GM10266 (cell line): Measurements from ENCODE around the gene TSPAN14.

Experiments used
- DNase-seq: peaks from one replicate; pipeline ENCODE4 v3.0.0; 2012; ENCODE audit errors: extremely low spot score
- TF ChIP-seq, protein P1 (sequence below): IDR thresholded peaks from 2 replicates; pipeline ENCODE4 v1.5.1; 2012; ENCODE audit warnings: mild to moderate bottlenecking, low read depth; ENCODE audit not compliant: control insufficient read depth, insufficient read depth; ENCODE audit errors: missing control alignments

Gene TSPAN14

GRCh38 chr10:80486785-80487420 is 32.8 kb downstream of the TSPAN14 start:
- TF ChIP-seq, protein P1, sequence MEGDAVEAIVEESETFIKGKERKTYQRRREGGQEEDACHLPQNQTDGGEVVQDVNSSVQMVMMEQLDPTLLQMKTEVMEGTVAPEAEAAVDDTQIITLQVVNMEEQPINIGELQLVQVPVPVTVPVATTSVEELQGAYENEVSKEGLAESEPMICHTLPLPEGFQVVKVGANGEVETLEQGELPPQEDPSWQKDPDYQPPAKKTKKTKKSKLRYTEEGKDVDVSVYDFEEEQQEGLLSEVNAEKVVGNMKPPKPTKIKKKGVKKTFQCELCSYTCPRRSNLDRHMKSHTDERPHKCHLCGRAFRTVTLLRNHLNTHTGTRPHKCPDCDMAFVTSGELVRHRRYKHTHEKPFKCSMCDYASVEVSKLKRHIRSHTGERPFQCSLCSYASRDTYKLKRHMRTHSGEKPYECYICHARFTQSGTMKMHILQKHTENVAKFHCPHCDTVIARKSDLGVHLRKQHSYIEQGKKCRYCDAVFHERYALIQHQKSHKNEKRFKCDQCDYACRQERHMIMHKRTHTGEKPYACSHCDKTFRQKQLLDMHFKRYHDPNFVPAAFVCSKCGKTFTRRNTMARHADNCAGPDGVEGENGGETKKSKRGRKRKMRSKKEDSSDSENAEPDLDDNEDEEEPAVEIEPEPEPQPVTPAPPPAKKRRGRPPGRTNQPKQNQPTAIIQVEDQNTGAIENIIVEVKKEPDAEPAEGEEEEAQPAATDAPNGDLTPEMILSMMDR, result no peak
- no peak for DNase-seq

DNA sequence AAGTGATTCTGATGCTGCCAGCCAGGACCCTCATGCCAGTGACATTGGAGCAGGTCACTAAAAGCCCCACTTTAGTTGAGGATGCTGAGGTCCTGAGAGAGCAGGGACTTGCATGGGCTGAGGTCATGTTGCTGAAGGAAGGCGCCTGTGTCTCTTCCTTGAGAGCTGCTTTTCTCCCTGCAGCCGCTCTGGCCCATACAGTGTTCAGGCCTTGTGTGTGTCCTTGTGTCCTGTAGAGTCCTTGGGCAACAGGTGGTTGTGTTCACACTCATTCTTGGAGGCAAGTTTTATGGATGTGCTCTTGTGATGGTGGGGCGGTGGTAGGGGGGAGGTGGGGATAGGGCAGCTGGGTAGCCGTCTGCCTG is 33.3 kb downstream of the TSPAN14 start:
- TF ChIP-seq, protein P1, result no peak
- no peak for DNase-seq

DNA sequence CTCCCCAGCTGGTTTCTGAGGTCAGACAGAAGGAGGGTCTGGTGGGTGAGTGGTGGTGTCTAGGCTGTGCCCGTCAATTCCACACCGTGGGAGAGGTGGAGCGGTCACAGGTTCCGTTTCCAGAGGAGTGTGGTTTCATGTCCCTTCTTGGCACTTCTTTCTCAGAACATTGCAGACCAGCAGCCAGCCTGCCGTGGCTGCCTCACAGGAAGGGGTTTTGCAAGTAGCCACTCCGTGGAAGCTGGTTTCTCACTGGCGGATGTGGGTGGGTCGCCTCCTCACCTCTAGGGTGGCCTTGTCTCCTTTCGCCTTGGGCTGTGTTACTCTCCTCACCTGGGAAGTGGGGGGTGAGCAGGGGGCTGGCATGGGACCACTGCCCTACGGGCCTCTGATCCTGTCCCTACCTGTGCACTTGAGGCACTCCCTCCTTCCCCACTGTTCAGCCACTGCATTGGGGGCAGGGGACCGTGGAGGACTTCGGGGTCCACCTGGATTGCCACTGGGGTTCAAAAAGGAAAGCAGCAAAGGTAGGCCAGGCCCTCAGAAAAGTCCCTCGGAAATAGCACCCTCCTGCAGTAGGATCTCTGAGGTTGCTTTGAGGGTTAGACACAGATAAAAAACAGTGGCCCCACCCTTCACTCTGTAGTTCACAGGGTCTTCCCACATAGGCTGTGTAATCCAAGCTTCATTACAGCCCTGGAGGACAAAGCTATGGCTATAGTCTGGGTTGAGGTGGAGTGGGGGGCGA is 33.9 kb downstream of the TSPAN14 start:
- DNase-seq, result no peak
- TF ChIP-seq, protein P1, result no peak

- TF ChIP-seq, protein P1, result no peak
- DNase-seq, result no peak
These were observed 34.5 kb downstream of the TSPAN14 start for GRCh38 chr10:80488539-80489066.

- TF ChIP-seq, protein P1, result no peak
These were observed 35.4 kb downstream of the TSPAN14 start for GRCh38 chr10:80489371-80490112.

GRCh38 chr10:80491251-80492102 is 37.4 kb downstream of the TSPAN14 start:
- TF ChIP-seq, protein P1, result no peak
- no peak for DNase-seq

More at GRCh38 chr10:80489371-80490112, 35.4 kb downstream of the TSPAN14 start:
- no peak for DNase-seq
